ENCODE measurements around the gene CRNN.

CRNN gene

DNA sequence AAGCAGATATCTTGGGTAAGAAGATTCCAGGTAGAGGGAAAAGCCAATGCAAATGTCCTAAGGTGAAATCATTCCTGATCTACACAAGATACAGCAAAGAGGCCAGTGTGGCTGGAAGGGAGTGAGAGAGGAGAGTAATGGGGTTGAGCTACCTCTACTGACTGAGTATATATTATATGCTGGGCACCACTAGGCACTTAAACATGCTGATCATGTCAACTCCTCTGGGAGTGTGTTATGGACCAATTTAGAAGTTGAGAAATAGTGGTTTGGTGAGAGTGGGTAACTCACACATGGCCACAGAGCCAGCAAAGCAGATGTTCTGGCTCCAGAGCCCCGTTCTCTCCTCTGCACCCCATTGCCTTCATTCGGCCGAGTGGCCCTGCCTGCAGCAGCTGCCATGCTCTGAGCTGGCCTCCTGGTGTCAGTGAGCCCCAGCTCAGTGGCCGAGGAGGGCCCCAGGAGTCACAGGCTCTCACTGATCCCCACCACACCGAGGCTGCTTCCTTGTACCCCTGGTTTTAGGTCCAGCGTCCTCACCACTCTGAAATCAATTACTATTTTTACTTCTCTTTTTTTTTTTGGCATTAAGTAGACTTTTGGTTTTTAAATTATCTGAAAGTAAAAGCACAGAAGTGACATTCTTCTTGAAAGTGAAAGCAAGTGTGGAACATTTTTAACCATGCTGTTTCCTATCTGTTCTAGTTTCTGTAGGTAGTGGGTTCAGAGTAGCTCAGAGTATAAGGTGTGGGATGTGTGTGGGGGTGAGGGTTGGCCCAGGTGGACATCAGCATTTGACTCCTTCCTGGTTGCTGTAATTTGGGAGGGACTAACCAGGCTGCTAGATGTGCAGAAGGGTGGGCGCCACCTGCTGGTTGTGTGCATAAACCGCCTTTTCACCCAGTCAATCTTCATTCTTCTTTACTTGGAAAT is 45.8 kb upstream of the CRNN start:
- Histone ChIP-seq H3K4me3 (ENCODE audit: low read length in 2 of 2) (no peak overlapping the region), H4K8ac (ENCODE audit: low read depth, low read length) (no peak overlapping the region), H3K27me3 (ENCODE audit: control insufficient read depth in 3 of 3, insufficient read depth in 3 of 3, low read depth in 1 of 3, low read length in 3 of 3) (no peaks in the 10 kb centered on the region), H3K9ac (ENCODE audit: low read depth, low read length, poor library complexity) (no peak overlapping the region), H3K4me2 (ENCODE audit: insufficient read depth, low read length, poor library complexity, severe bottlenecking) (no peak overlapping the region), H3K23ac (ENCODE audit: low read depth, low read length, poor library complexity) (no peak overlapping the region), H3K9me3 (replicated peaks in 1 of 2; ENCODE audit: control insufficient read depth in 2 of 2, insufficient read depth in 1 of 2, low read depth in 1 of 2, low read length in 2 of 2) (peaks cover 0 to 13% of the 10 kb centered on the region in 2 donors), H2BK5ac (ENCODE audit: low read length) (no peak overlapping the region), H3K36me3 (replicated peaks in 1 of 2; ENCODE audit: control insufficient read depth in 2 of 2, insufficient read depth in 2 of 2, low read length in 2 of 2) (no peaks in the 10 kb centered on the region), H2BK15ac (ENCODE audit: low read length) (no peak overlapping the region), H3K14ac (ENCODE audit: low read length) (no peak overlapping the region), H2AFZ (ENCODE audit: low read length) (no peak overlapping the region), H2BK12ac (ENCODE audit: low read length) (no peak overlapping the region), H3K4me1 (ENCODE audit: control insufficient read depth in 2 of 2, insufficient read depth in 1 of 2, low read depth in 1 of 2, low read length in 2 of 2) (no peaks in the 10 kb centered on the region), H2BK120ac (ENCODE audit: low read depth, low read length) (no peak overlapping the region), H3K4ac (ENCODE audit: low read length) (no peak overlapping the region), H3K27ac (replicated peaks; ENCODE audit: low read length) (no peak overlapping the region), H2AK5ac (ENCODE audit: low read depth, low read length) (no peak overlapping the region), H4K91ac (ENCODE audit: low read depth, low read length, poor library complexity) (no peak overlapping the region), H3K79me1 (ENCODE audit: low read depth, low read length) (peaks cover 2% of the 10 kb centered on the region), H3K18ac (ENCODE audit: low read length) (no peak overlapping the region)
- DNase-seq (ENCODE audit: low spot score), result no peak
- no CpG with 5 or more reads among the region's 8 CpGs for WGBS, 2 donors (ENCODE audit: extremely low coverage in 2 of 2, insufficient read length in 2 of 2, insufficient replicate concordance in 1 of 2)

DNA sequence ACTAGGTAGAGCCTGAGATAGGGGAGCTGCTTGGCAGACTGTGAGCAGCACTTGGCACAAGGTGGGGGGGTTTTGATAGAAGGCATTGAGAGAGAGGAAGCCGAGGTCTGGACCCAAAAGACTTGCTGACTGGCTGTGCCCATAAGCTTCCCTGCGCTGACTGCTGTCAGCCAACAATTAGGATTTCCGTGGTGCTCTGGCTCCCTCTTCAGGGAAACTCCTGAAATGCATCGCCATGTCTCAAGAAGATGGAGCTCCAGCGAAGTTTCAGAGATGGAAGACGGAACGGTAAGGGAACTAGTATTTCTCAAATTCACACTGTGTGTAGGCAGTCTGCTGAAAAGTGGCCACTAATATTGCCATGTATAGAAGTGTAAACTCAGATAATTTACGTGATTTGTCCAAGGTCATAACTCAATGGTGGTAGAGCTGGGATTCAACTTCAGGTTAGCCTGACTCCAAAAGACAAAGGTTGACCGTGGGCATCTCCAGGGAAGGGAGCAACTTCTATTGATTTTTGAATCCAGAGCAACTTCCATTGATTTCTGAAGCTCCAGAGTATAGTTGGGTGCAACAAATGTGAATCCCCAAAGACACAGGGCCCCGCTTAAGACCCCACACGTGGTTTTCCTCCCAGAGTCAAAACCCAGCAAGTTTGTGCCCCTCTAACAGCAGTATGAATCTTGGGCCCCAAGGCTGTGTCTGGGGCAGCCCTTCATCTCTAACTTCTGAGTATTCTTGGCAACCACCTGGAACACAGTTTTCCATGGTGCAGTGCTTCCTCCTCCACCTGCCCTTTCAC is 44.5 kb upstream of the CRNN start:
- H3K23ac ChIP-seq (ENCODE audit: low read depth, low read length, poor library complexity), result no peak overlapping the region
- H2AK5ac ChIP-seq (ENCODE audit: low read depth, low read length), result no peak overlapping the region
- H3K9ac ChIP-seq (ENCODE audit: low read depth, low read length, poor library complexity), result no peak overlapping the region
- WGBS, 2 donors (ENCODE audit: extremely low coverage in 2 of 2, insufficient read length in 2 of 2, insufficient replicate concordance in 1 of 2), result no CpG with 5 or more reads among the region's 11 CpGs
- no peak overlapping the region for H3K14ac ChIP-seq (ENCODE audit: low read length)
- no peak overlapping the region for H2BK15ac ChIP-seq (ENCODE audit: low read length)
- H2BK12ac ChIP-seq (ENCODE audit: low read length), result no peak overlapping the region
- H2BK5ac ChIP-seq (ENCODE audit: low read length), result no peak overlapping the region
- H3K4ac ChIP-seq (ENCODE audit: low read length), result no peak overlapping the region
- H3K27me3 ChIP-seq (ENCODE audit: control insufficient read depth in 3 of 3, insufficient read depth in 3 of 3, low read depth in 1 of 3, low read length in 3 of 3), result no peaks in the 10 kb centered on the region
- peaks cover 0 to 13% of the 10 kb centered on the region in 2 donors for H3K9me3 ChIP-seq (replicated peaks in 1 of 2; ENCODE audit: control insufficient read depth in 2 of 2, insufficient read depth in 1 of 2, low read depth in 1 of 2, low read length in 2 of 2)
- no peaks in the 10 kb centered on the region for H3K4me1 ChIP-seq (ENCODE audit: control insufficient read depth in 2 of 2, insufficient read depth in 1 of 2, low read depth in 1 of 2, low read length in 2 of 2)
- no peaks in the 10 kb centered on the region for H3K36me3 ChIP-seq (replicated peaks in 1 of 2; ENCODE audit: control insufficient read depth in 2 of 2, insufficient read depth in 2 of 2, low read length in 2 of 2)
- H4K91ac ChIP-seq (ENCODE audit: low read depth, low read length, poor library complexity), result no peak overlapping the region
- no peak overlapping the region for H3K18ac ChIP-seq (ENCODE audit: low read length)
- DNase-seq (ENCODE audit: low spot score), result peak; percentile 31
- no peak overlapping the region for H2BK120ac ChIP-seq (ENCODE audit: low read depth, low read length)
- peaks cover 2% of the 10 kb centered on the region for H3K79me1 ChIP-seq (ENCODE audit: low read depth, low read length)
- H3K4me2 ChIP-seq (ENCODE audit: insufficient read depth, low read length, poor library complexity, severe bottlenecking), result no peak overlapping the region
- no peak overlapping the region for H4K8ac ChIP-seq (ENCODE audit: low read depth, low read length)
- H3K4me3 ChIP-seq (ENCODE audit: low read length in 2 of 2), result no peak overlapping the region
- H2AFZ ChIP-seq (ENCODE audit: low read length), result no peak overlapping the region
- no peak overlapping the region for H3K27ac ChIP-seq (replicated peaks; ENCODE audit: low read length)

DNA sequence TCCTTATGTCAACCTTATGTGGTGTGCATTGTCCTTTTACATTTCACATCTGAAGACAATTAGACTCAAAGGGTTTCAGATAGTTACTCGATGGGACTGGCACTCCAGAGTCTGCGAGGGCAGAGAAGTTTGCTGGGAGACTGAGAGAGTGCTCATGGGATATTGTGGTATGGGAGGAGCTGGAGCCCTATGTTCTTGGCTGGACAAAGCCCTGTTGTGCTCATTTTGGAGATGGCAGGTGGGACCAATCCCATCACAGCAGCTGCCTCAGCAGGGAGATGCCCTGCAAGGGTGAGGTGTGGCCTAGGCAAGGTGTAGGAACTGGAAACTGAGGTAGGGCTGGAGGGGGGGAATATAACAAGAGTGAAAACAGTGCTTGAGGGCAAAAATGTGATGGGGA is 43.5 kb upstream of the CRNN start:
- Histone ChIP-seq H3K23ac (ENCODE audit: low read depth, low read length, poor library complexity) (no peak overlapping the region), H2BK5ac (ENCODE audit: low read length) (no peak overlapping the region), H2AK5ac (ENCODE audit: low read depth, low read length) (no peak overlapping the region), H3K79me1 (ENCODE audit: low read depth, low read length) (peaks cover 2% of the 10 kb centered on the region), H3K4ac (ENCODE audit: low read length) (no peak overlapping the region), H3K14ac (ENCODE audit: low read length) (no peak overlapping the region), H2BK120ac (ENCODE audit: low read depth, low read length) (no peak overlapping the region), H2AFZ (ENCODE audit: low read length) (no peak overlapping the region), H3K36me3 (replicated peaks in 1 of 2; ENCODE audit: control insufficient read depth in 2 of 2, insufficient read depth in 2 of 2, low read length in 2 of 2) (no peaks in the 10 kb centered on the region), H3K4me2 (ENCODE audit: insufficient read depth, low read length, poor library complexity, severe bottlenecking) (no peak overlapping the region), H3K4me3 (ENCODE audit: low read length in 2 of 2) (no peak overlapping the region), H4K91ac (ENCODE audit: low read depth, low read length, poor library complexity) (no peak overlapping the region), H3K9ac (ENCODE audit: low read depth, low read length, poor library complexity) (no peak overlapping the region), H3K18ac (ENCODE audit: low read length) (no peak overlapping the region), H3K27ac (replicated peaks; ENCODE audit: low read length) (no peak overlapping the region), H3K9me3 (replicated peaks in 1 of 2; ENCODE audit: control insufficient read depth in 2 of 2, insufficient read depth in 1 of 2, low read depth in 1 of 2, low read length in 2 of 2) (peaks cover 0 to 12% of the 10 kb centered on the region in 2 donors), H2BK12ac (ENCODE audit: low read length) (no peak overlapping the region), H2BK15ac (ENCODE audit: low read length) (no peak overlapping the region), H3K4me1 (ENCODE audit: control insufficient read depth in 2 of 2, insufficient read depth in 1 of 2, low read depth in 1 of 2, low read length in 2 of 2) (no peaks in the 10 kb centered on the region), H3K27me3 (ENCODE audit: control insufficient read depth in 3 of 3, insufficient read depth in 3 of 3, low read depth in 1 of 3, low read length in 3 of 3) (no peaks in the 10 kb centered on the region), H4K8ac (ENCODE audit: low read depth, low read length) (no peak overlapping the region)
- no peak for DNase-seq (ENCODE audit: low spot score)
- WGBS, 2 donors (ENCODE audit: extremely low coverage in 2 of 2, insufficient read length in 2 of 2, insufficient replicate concordance in 1 of 2), result no CpG with 5 or more reads among the region's 2 CpGs

DNA sequence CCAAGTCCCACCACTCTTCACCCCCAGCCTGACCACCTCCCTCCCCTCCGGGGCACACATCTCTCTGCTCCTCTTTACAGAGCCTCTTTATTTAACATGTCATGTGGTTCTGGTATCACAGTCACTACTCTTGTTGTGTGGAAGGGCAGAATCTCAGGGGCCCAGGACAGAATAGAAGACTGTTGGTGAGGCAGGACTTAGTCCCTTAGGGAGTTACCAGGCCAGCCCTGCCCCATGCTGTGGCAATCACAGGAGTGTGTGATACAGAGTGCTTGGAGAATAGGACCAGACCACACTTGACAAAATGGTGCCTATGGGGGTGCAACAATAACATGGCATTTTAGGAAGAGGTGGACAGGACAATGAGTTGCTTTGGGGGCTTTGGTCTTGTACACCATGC is 43.0 kb upstream of the CRNN start:
- H3K14ac ChIP-seq (ENCODE audit: low read length), result no peak overlapping the region
- no peak overlapping the region for H4K91ac ChIP-seq (ENCODE audit: low read depth, low read length, poor library complexity)
- H2BK12ac ChIP-seq (ENCODE audit: low read length), result no peak overlapping the region
- no peak overlapping the region for H2AFZ ChIP-seq (ENCODE audit: low read length)
- no peak overlapping the region for H3K23ac ChIP-seq (ENCODE audit: low read depth, low read length, poor library complexity)
- no peak overlapping the region for H3K4me3 ChIP-seq (ENCODE audit: low read length in 2 of 2)
- no peak overlapping the region for H3K18ac ChIP-seq (ENCODE audit: low read length)
- H3K9ac ChIP-seq (ENCODE audit: low read depth, low read length, poor library complexity), result no peak overlapping the region
- H4K8ac ChIP-seq (ENCODE audit: low read depth, low read length), result no peak overlapping the region
- no peaks in the 10 kb centered on the region for H3K27me3 ChIP-seq (ENCODE audit: control insufficient read depth in 3 of 3, insufficient read depth in 3 of 3, low read depth in 1 of 3, low read length in 3 of 3)
- no peaks in the 10 kb centered on the region for H3K36me3 ChIP-seq (replicated peaks in 1 of 2; ENCODE audit: control insufficient read depth in 2 of 2, insufficient read depth in 2 of 2, low read length in 2 of 2)
- WGBS, 2 donors (ENCODE audit: extremely low coverage in 2 of 2, insufficient read length in 2 of 2, insufficient replicate concordance in 1 of 2), result no CpG with 5 or more reads among the region's 1 CpG
- no peak overlapping the region for H3K27ac ChIP-seq (replicated peaks; ENCODE audit: low read length)
- no peak overlapping the region for H2BK15ac ChIP-seq (ENCODE audit: low read length)
- H2AK5ac ChIP-seq (ENCODE audit: low read depth, low read length), result no peak overlapping the region
- H3K79me1 ChIP-seq (ENCODE audit: low read depth, low read length), result peaks cover 2% of the 10 kb centered on the region
- DNase-seq (ENCODE audit: low spot score), result no peak
- no peaks in the 10 kb centered on the region for H3K4me1 ChIP-seq (ENCODE audit: control insufficient read depth in 2 of 2, insufficient read depth in 1 of 2, low read depth in 1 of 2, low read length in 2 of 2)
- H2BK5ac ChIP-seq (ENCODE audit: low read length), result no peak overlapping the region
- H3K4ac ChIP-seq (ENCODE audit: low read length), result no peak overlapping the region
- H2BK120ac ChIP-seq (ENCODE audit: low read depth, low read length), result no peak overlapping the region
- H3K4me2 ChIP-seq (ENCODE audit: insufficient read depth, low read length, poor library complexity, severe bottlenecking), result no peak overlapping the region
- peaks cover 0 to 12% of the 10 kb centered on the region in 2 donors for H3K9me3 ChIP-seq (replicated peaks in 1 of 2; ENCODE audit: control insufficient read depth in 2 of 2, insufficient read depth in 1 of 2, low read depth in 1 of 2, low read length in 2 of 2)

All from neuronal stem cell (in vitro differentiated cells).